ENCODE measurements around the gene ABLIM3.

GRCh38 chr5:149161026-149161687 lies 19.9 kb downstream of the ABLIM3 start:
- TF ChIP-seq CTCF (IDR thresholded peaks at IDR 0.05; ENCODE audit: insufficient read depth, low read depth, low read length) (no peak), EZH2 (IDR thresholded peaks at IDR 0.05; ENCODE audit: insufficient read depth, low read length) (no peak)
